ENCODE measurements around the gene EPS8L2.

GRCh38 chr11:697811-698311, 8.2 kb upstream of the EPS8L2 start:
- TF ChIP-seq CTCF (IDR thresholded peaks at IDR 0.05): no peak
- TF ChIP-seq POLR2A (IDR thresholded peaks at IDR 0.05): no peak
- no peak for TF ChIP-seq EP300 (IDR thresholded peaks at IDR 0.05; ENCODE audit: low read depth)
- no peak for TF ChIP-seq POLR2AphosphoS5 (IDR thresholded peaks at IDR 0.05)
